ENCODE measurements around the gene POLG2.

Gene POLG2

DNA sequence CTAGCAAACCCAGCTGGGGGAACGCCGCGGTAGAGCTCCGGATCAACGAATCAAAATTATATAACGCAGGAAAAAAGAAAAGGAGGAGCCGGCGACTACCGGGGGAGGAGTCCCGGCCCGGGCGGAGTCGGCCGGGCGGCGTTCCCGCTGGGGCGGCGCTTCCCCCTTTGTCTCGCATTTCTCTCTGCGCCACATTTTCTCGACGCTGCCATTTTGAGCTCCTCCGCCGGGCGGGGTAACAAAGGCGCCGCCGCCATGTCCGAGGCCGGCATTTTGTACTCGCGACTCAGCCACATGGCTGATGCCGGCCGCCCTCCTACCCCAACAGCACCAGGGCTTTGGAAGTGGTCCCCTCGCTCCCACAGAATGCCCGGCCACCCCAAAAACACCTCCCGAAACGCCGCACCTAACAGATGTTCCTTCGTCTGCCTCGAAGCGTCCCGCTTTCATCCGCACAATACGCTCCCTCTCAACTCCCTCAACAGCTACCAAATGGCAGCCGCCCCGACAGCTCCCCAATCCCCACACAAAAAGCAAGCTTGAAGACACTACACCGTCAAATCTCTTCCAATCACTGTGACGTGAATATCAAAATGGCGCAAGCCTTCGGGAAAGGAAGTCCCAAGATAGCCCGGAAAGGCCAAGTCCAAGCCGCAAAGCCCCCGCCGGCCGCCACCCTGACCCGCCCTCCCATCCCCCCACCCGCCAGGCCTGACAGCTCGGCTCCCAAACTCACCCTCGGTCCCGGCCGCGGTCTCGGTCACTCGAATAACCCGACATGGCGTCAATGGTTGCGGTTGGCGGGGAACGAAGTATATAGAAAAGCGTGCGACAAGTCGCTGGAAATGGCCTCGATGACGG, 8.7 kb upstream of the POLG2 start:
- no peaks in the 10 kb centered on the region for H3K9me3 ChIP-seq (ENCODE audit: control insufficient read depth, low read length)
- no peaks in the 10 kb centered on the region for H3K27me3 ChIP-seq (replicated peaks; ENCODE audit: control insufficient read depth, insufficient read depth, low read length)
- H3K9ac ChIP-seq (ENCODE audit: low read length) = peak overlapping the region; percentile 100
- peak overlapping the region; percentile 93 for H3K4me3 ChIP-seq (ENCODE audit: low read length)
- DNase-seq (ENCODE audit: low read depth) = peak; percentile 86
- peaks cover 57% of the 10 kb centered on the region for H3K36me3 ChIP-seq (ENCODE audit: control insufficient read depth, insufficient read depth, low read length, severe bottlenecking)
- peaks cover 47% of the 10 kb centered on the region for H3K4me1 ChIP-seq (ENCODE audit: control insufficient read depth, insufficient read depth, low read length)

GRCh38 chr17:64504769-64505339, 8.0 kb upstream of the POLG2 start:
- peak overlapping the region; percentile 93 for H3K4me3 ChIP-seq (ENCODE audit: low read length)
- peaks cover 58% of the 10 kb centered on the region for H3K36me3 ChIP-seq (ENCODE audit: control insufficient read depth, insufficient read depth, low read length, severe bottlenecking)
- H3K9me3 ChIP-seq (ENCODE audit: control insufficient read depth, low read length) = no peaks in the 10 kb centered on the region
- H3K4me1 ChIP-seq (ENCODE audit: control insufficient read depth, insufficient read depth, low read length) = peaks cover 54% of the 10 kb centered on the region
- peak overlapping the region; percentile 100 for H3K9ac ChIP-seq (ENCODE audit: low read length)
- DNase-seq (ENCODE audit: low read depth) = peak; percentile 65
- no peaks in the 10 kb centered on the region for H3K27me3 ChIP-seq (replicated peaks; ENCODE audit: control insufficient read depth, insufficient read depth, low read length)

- Histone ChIP-seq H3K27me3 (replicated peaks; ENCODE audit: control insufficient read depth, insufficient read depth, low read length) (no peaks in the 10 kb centered on the region), H3K9me3 (ENCODE audit: control insufficient read depth, low read length) (no peaks in the 10 kb centered on the region), H3K36me3 (ENCODE audit: control insufficient read depth, insufficient read depth, low read length, severe bottlenecking) (peaks cover 61% of the 10 kb centered on the region), H3K4me1 (ENCODE audit: control insufficient read depth, insufficient read depth, low read length) (peaks cover 59% of the 10 kb centered on the region), H3K4me3 (ENCODE audit: low read length) (peak overlapping the region; percentile 93), H3K9ac (ENCODE audit: low read length) (peak overlapping the region; percentile 100)
- peak; percentile 42 for DNase-seq (ENCODE audit: low read depth)
Measured at GRCh38 chr17:64503821-64504768, 7.2 kb upstream of the POLG2 start.

DNA sequence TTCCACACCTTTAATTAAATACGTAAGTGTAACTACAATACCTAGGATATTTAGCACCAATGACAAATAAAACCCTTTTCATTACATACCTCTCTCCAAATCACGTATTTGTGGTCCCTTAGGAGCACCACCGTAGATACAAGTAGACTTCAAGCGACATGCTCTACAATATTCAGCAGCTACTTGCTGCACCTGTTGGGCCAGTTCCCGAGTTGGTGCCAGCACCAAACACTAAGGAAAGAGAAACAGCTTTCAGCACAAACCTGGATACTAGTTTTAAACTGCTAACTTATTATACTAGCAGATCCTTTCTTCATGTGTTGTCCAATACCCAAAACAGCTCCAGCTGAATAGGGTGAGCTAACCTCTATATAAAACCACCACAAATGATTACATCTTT, 6.5 kb upstream of the POLG2 start:
- Histone ChIP-seq H3K9ac (ENCODE audit: low read length) (peak overlapping the region; percentile 100), H3K9me3 (ENCODE audit: control insufficient read depth, low read length) (no peaks in the 10 kb centered on the region), H3K4me3 (ENCODE audit: low read length) (peak overlapping the region; percentile 93), H3K4me1 (ENCODE audit: control insufficient read depth, insufficient read depth, low read length) (peaks cover 61% of the 10 kb centered on the region), H3K36me3 (ENCODE audit: control insufficient read depth, insufficient read depth, low read length, severe bottlenecking) (peaks cover 66% of the 10 kb centered on the region), H3K27me3 (replicated peaks; ENCODE audit: control insufficient read depth, insufficient read depth, low read length) (no peaks in the 10 kb centered on the region)
- DNase-seq (ENCODE audit: low read depth) = no peak

GRCh38 chr17:64502809-64503208, 6.0 kb upstream of the POLG2 start:
- peak overlapping the region; percentile 93 for H3K4me3 ChIP-seq (ENCODE audit: low read length)
- no peaks in the 10 kb centered on the region for H3K9me3 ChIP-seq (ENCODE audit: control insufficient read depth, low read length)
- H3K9ac ChIP-seq (ENCODE audit: low read length) = peak overlapping the region; percentile 100
- no peaks in the 10 kb centered on the region for H3K27me3 ChIP-seq (replicated peaks; ENCODE audit: control insufficient read depth, insufficient read depth, low read length)
- H3K36me3 ChIP-seq (ENCODE audit: control insufficient read depth, insufficient read depth, low read length, severe bottlenecking) = peaks cover 71% of the 10 kb centered on the region
- no peak for DNase-seq (ENCODE audit: low read depth)
- H3K4me1 ChIP-seq (ENCODE audit: control insufficient read depth, insufficient read depth, low read length) = peaks cover 63% of the 10 kb centered on the region

DNA sequence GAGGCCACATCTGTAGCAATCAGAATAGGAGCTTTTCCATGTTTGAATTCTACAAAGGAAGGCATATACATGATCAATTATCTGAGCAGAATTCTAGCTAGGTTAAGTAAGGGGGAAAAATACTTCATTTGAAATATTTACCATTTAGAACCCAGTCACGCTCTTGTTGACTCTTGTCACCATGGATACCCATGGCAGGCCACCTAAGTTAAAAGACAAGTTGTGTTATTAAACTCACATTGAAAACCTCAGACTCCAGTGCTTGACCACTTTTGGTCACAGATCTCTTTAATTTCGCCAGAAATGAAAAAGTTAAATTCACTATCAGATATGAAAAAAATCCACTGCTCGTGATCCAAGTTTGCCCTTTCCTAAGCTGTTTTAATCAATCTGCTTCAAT, 5.2 kb upstream of the POLG2 start:
- Histone ChIP-seq H3K4me3 (ENCODE audit: low read length) (peak overlapping the region; percentile 93), H3K9me3 (ENCODE audit: control insufficient read depth, low read length) (no peaks in the 10 kb centered on the region), H3K9ac (ENCODE audit: low read length) (peak overlapping the region; percentile 100), H3K27me3 (replicated peaks; ENCODE audit: control insufficient read depth, insufficient read depth, low read length) (no peaks in the 10 kb centered on the region), H3K4me1 (ENCODE audit: control insufficient read depth, insufficient read depth, low read length) (peaks cover 71% of the 10 kb centered on the region), H3K36me3 (ENCODE audit: control insufficient read depth, insufficient read depth, low read length, severe bottlenecking) (peaks cover 75% of the 10 kb centered on the region)
- no peak for DNase-seq (ENCODE audit: low read depth)

DNA sequence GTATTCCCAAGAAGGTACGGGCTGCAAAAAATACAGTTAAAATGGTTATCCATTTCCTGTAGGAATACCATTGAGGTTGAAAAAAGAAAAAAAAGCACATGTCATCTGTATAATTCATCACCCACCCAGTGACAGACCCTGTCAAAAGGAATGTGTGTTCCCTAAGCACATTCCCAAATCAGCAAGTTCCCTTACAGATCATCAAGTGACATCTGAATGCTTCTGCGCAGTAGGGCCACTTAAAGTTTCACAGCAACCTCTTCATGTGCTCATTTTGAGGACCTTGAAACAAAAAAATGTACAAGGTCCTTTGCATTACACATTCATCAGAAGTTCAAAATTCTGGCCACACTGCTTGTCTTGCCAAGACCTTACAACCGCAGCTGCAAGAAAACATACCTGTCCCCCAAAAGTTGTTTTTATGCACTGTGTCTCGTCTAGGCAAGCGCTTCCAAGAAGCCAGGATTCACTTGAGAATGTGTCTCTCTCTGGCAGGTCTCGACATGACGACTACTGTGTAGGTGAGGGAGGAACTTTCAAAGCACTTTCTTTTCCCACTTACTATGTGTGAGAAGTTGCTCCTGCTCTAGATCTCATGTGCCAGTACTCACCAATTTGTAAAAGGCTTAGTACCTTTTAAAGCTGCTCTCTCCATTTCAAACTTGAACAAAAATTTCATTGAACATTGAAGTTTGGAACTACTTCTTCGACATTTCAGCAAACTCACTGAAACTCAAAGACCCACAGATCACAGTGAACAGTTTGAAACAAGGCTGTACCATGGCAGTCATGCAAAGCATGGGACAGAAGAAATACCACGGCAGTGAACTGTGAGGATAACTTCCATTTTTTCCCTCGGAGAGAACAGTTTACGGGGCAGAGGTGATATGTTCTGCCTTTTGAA, 4.3 kb upstream of the POLG2 start:
- Histone ChIP-seq H3K36me3 (ENCODE audit: control insufficient read depth, insufficient read depth, low read length, severe bottlenecking) (peaks cover 75% of the 10 kb centered on the region), H3K27me3 (replicated peaks; ENCODE audit: control insufficient read depth, insufficient read depth, low read length) (no peaks in the 10 kb centered on the region), H3K9ac (ENCODE audit: low read length) (peak overlapping the region; percentile 100), H3K9me3 (ENCODE audit: control insufficient read depth, low read length) (no peaks in the 10 kb centered on the region), H3K4me3 (ENCODE audit: low read length) (no peak overlapping the region), H3K4me1 (ENCODE audit: control insufficient read depth, insufficient read depth, low read length) (peaks cover 71% of the 10 kb centered on the region)
- peak; percentile 16 for DNase-seq (ENCODE audit: low read depth)

- no peaks in the 10 kb centered on the region for H3K9me3 ChIP-seq (ENCODE audit: control insufficient read depth, low read length)
- peak overlapping the region; percentile 100 for H3K9ac ChIP-seq (ENCODE audit: low read length)
- peaks cover 71% of the 10 kb centered on the region for H3K4me1 ChIP-seq (ENCODE audit: control insufficient read depth, insufficient read depth, low read length)
- peak overlapping the region; percentile 7 for H3K4me3 ChIP-seq (ENCODE audit: low read length)
- no peak for DNase-seq (ENCODE audit: low read depth)
- H3K36me3 ChIP-seq (ENCODE audit: control insufficient read depth, insufficient read depth, low read length, severe bottlenecking) = peaks cover 75% of the 10 kb centered on the region
- H3K27me3 ChIP-seq (replicated peaks; ENCODE audit: control insufficient read depth, insufficient read depth, low read length) = no peaks in the 10 kb centered on the region
Measured at GRCh38 chr17:64500487-64500859, 3.6 kb upstream of the POLG2 start.

GRCh38 chr17:64499805-64500486, 3.1 kb upstream of the POLG2 start:
- Histone ChIP-seq H3K9ac (ENCODE audit: low read length) (peak overlapping the region; percentile 100), H3K36me3 (ENCODE audit: control insufficient read depth, insufficient read depth, low read length, severe bottlenecking) (peaks cover 75% of the 10 kb centered on the region), H3K4me3 (ENCODE audit: low read length) (peak overlapping the region; percentile 7), H3K9me3 (ENCODE audit: control insufficient read depth, low read length) (no peaks in the 10 kb centered on the region), H3K27me3 (replicated peaks; ENCODE audit: control insufficient read depth, insufficient read depth, low read length) (no peaks in the 10 kb centered on the region), H3K4me1 (ENCODE audit: control insufficient read depth, insufficient read depth, low read length) (peaks cover 75% of the 10 kb centered on the region)
- DNase-seq (ENCODE audit: low read depth) = peak; percentile 28

All from adipocyte (in vitro differentiated cells).